DMS79 treated with DMSO at 0.1 percent for 48 hours (cell line): Measurements from ENCODE around the gene COMMD9.

Source experiments
- DNase-seq: peaks from one replicate; lab custom pipeline; 2025; lab: John Stamatoyannopoulos, UW

COMMD9 gene

DNA sequence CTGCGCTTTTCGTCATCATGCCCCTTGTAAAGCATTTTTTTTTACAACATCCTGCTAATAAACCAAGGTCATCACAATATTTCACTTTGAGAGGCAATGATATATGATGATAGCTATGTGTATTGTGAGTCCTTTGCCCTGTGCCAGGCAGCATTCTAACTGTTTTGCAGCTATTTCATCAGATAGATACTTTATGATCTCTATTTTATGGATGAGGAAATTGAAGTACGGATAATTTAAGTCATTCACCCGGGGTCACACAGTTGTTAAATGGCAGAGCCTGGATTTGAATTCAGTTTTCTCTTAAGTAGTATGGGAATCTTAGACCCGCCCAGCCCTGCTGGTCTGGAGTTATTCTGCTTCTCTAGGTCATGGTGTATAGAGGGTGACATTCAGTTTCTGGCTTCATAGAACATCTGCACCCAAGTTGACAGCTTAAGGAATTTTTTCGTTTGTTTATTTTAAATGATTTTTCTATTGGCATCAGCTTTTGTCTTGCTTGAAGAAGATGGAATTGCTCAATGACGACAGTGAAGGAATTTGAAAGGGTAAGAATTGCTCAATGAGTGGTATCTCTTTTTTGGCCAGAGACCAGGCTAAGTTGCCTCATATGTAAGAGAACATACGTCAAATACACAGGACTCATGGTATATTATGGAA, 7.8 kb upstream of the COMMD9 start:
- DNase-seq: no peak

DNA sequence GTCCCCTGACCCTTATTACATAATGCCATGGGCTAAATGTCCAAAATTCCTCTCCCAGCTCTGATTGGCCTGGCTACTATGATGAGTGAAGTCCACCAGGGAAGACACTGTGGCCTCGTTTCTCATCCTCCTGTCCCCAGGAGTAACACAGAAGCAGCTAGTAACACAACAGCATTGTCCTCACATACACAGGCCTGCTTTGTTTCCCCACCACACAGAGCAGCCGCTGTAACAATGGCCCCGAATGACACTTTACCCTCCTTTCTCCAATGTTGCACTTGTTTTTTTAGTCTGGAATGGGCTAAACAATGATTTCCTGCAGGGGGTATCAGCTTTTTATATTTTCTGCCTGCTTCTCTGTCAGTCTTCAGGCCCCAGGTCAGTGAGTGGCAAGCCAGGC, 6.7 kb upstream of the COMMD9 start, which contains the start of gene PRR5L:
Gene PRR5L (plus strand): TSS at position 363 of the 400 bp plus-strand sequence. CDS start 104,834 bp downstream, outside the sequence.
- no peak for DNase-seq

DNA sequence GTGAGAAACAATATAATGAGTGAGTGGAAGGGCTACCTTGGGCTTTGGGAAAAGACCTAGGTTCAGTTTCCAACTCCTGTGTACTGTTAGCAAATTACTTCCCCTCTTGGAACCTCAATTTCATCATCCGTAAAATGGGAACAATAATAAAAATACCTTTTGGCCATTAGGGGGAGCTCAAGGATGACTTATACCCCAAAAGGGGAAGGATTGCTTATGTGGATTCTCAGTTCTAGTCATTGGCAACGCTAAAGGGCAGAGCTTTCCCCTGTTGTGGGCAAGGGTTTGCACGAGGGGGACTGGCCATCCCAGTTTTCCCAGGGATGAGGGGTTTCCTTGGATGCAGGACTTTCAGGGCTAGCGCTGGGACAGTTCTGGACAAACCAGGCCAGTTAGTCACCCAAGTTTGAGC, 3.1 kb upstream of the COMMD9 start:
- DNase-seq: peak; percentile 16

DNA sequence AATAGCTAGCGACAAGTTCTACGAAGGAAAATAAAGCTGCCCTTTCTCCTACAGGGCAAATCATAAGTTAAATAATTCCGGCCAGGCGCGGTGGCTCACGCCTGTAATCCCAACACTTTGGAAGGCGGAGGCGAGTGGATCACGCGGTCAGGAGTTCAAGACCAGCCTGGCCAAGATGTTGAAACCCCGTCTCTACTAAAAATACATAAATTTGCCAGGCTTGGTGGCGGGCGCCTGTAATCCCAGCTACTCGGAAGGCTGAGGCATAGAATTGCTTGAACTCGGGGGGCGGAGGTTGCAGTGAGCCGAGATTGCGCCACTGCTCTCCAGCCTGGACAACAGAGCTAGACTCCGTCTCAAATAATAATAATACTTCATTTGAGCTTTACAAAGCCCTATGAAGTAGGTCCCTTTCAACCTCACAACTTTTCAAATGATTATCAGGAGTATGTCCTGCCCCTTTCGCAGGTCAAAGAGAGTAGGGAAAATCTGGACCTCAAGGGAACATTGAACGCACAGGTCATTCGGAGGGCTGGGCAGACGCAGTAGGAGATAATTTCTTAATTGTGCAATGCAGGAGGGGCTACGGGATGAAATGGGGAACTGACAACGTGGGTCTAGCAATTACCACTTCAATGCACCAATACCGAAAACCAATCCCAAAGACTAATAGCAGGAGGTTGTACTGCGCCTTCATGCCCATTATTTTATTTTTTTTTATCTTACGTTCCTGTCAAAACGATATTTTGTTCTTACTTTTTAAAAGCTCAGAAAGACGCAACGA, 590 bp downstream of the COMMD9 start:
- peak; percentile 32 for DNase-seq

DNA sequence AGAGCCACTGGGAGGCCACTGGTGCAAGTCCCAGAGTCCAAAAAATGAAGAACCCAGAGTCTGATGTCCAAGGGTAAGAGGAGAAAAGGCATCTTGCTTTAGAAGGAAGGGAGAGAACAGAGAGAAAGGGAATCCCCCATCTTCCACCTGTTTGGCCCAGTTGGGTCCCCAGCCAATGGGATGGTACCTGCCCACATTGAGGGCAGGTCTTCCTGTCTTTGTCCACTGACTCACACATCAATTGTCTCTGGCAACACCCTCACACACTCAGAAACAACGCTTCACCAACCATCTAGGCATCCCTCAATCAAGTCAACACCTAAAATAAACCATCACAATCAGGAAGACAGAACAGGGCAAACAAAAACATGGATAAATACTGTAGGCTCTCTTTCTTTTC, 6.3 kb downstream of the COMMD9 start:
- no peak for DNase-seq

DNA sequence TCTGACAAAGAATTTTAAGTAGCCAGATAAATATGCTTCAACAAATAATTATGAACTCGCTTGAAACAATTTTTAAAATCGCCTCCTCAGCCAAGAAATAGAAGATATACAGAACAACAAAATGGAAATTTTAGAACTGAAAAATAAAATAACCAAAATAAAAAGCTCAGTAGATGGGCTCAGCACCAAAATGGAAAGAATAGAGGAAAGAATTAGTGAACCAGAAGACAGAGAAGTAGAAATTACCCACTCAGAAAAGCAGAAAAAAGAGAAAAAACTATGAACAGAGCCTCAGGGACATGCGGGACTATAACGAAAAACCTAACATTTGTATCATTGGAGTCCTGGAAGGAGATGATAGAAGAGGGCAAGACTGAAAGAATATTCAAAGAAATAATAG, 7.4 kb downstream of the COMMD9 start:
- no peak for DNase-seq

DNA sequence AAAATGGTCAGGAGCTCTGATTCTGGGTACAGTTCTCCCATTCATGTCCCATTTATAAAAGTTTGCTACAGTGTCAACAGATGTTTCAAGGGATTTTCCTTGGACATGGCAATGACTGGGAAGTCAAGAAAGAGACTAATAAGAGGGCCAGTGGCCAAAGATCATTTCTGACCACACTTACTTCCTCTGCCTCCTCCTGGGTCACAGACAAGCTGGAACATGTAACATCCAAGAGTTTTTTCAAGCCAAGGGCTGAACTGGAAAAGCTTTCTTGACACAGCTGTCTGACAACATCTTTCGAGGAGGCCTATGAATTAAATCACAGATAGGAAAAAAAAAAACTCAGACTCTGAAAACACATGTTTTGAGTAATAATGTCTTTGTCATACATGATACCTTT, 8.7 kb downstream of the COMMD9 start:
- no peak for DNase-seq

DNA sequence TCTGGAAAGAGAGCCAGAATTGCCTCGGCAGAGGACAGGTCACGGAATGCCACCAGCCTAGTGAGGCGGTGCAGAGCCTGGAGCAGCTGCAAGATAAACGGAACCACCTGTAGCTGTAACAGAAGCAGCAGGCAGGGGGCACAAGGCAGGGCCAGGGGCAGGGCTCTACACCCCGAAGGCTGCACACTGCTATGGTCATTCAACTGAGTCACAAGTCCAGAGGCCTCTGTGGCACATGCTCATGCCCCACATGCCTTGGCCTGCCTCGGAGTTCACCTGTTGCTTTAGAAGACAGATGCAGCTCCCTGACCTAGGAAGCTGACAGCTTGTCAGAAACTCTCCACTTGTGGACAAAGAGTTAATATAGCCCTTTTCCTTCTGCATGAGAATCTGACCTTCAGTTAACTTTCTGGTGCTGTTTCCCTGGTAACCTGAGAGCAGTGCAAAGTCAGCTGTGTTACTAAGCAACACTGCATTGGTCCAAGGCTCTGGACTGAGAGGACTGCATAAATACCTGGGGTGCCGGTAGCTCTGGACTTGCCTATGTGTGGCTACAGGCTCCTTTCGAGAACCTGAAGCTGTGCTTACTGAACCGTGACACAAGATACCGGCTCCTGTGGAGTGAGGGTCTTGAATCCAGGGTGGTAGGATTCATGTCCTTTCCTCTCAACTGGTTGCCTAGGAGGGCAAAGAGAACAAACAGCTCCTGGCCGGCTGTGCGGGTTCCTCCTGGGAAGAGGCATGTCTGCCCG, 10.5 kb downstream of the COMMD9 start:
- peak; percentile 14 for DNase-seq

DNA sequence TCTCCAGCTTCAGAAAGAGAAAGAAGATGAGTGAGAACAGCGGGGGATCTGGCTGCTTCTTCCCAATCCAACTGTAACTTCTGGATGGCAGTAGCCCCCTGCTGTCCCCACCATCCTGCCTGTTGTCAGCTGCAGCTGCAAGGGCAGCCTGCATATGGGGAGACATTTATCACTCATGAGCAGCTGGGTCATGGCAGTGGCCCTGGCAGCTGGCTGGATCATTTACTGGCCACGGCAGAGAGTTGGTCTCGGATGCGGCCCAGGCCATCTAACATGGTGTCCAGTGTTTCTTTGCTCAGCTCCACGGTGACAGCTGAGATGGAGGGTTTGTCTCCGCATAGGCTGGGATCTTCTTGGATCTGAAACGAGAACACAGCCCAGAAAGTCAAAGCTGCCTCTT, 14.8 kb downstream of the COMMD9 start:
- no peak for DNase-seq

DNA sequence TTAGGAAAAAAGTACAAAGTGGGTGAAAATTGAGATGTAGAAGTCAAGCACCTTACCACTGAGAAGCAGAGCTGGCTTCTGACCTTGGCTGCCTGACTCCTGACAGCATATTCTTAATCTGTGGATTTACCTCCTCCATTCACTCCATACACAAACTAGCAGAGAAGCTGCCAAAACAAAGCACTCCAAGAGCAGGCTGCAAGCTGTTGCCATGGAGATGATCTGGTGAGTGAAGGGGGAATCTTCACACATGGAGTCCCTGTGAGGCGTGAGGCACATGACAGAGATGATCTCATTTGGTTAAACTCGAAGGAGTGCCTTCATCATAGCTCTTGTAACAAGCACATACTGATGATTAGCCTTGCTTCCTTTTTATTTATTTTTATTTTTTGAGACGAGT, 16.1 kb downstream of the COMMD9 start:
- DNase-seq: peak; percentile 71

DNA sequence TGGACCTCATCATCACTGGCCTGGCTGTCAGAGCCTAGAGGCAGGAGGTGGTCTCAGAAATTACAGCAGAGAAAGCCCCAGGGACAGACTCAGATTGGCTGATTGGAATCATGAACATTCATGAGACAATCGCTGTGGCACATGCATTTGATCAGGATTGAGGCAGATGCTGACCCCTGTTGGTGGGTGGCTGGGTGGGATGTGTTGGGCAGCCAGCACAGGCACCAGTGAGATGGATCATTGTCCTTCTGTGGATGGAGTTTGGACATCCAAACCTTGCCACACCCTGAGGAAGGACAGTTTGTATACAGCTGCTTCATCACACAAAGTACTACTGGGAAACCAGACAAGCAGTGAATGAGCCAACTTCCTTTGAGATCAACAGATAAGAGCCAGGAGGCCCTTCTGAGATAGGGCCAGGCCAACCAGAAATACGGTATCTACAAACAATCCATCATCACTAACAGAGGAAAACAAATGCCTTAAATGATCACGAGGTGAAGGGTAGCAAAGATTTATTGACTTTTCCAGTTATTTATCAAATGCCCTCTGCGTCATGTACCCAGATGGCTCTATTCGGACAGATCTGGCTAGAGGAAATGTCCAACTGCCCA, 17.3 kb downstream of the COMMD9 start:
- DNase-seq: no peak

DNA sequence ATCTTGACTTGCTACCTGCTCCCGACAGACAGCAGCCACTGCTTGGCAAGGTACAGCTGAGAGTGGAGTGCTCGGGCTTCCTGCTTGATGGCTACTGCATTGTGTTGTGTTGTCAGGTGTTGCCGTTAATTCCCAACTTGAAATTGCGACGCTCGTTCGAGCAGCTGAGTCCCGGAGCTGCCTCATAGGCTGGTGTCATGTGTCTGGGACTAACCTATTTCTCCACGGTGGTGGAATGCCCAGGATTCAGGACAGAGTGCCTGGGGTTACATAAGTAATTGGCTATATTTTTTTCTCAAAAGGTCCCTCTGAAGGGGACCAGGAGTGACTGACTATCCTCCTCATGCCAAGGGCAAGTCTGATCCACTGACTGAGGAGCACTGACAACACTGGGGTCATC, 18.5 kb downstream of the COMMD9 start:
- peak; percentile 75 for DNase-seq

DNA sequence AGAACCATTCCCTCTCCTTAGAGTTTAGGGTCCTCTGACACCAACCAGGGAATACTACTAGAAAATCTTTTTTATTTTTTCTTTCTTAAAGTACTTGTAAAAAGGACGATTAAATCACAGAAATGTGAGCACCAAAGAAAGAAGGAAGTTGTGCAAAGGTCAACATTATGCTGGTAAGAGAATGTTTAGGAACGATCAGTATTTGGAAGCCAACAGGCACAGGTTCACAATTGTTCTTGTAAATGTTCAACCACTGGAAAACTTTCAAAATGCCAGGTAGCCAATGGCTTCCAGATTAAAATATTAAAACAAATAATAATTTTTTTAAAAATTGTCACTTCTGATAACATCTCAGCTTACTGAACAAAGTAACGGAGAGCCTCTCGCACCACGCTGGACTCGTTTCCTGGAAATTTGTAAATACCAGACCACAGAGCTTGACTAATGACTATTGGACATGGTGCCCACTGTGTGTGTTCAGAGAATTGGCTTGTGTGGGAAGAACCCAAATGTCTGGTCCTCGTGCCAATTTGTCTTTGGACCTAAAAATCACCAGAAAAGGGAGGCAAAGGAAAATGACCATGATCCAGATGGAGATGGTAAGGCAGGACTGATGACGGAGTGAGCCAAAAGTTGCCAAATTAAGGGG, 20.8 kb downstream of the COMMD9 start:
- DNase-seq: peak; percentile 33

DNA sequence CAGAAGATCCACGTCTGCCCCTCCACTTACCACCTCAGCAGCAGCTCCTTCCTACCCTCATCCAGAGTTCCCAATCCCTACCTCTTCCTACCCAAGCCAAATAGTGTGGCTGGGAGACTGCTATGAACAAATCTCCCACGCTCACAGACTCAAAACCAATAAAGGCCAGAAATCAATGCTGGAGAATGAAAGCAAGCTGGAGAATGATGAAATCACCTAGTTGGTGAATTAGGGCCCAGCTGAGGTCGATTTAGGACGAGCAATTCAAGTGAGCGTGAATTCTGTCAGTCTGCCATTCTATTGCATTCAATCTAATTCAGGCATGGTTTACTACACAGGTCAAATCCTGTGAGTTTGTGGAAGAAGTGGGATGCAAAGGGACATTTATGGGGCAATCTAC, 22.5 kb downstream of the COMMD9 start:
- DNase-seq: no peak

DNA sequence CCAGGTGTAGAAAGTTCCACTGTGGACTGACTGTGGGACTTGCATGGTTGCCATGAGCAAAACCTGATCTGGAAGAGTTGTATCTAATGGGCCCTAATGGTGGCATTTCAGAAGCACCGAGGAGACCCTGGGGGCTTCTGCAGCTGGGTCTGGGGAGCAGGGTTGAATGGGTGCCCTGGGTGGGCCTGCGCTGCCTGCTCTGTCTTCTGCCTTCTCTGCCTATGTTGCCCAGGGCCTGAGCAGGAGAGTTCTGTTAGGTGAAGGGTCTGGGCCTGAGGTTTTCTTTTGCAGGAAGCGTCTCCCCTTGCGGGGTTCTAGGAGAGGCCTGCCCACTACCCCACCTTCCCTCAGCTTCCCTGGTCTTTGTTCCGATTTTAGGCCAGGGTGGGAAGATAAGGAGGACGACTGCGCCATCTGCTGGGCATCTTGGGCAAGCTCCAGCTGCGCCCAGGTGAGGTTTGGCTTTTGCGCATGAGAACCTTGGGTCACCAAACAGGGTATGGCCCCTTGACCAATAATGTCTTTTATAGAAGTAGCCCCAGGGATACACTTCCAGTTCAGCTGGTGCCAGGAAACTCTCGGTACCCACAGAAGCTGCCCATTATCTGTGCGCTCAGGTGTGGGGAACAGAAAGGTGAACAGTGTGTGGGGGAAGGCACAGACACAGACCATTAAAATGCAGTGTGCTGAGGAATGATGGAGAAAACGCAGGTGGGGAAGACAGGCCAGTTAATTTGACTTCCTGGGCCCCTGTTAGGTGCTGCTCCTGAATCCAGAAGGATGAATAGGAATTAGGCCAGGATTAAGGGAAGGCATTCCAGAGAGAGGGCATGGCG, 23.2 kb downstream of the COMMD9 start:
- peak; percentile 58 for DNase-seq

DNA sequence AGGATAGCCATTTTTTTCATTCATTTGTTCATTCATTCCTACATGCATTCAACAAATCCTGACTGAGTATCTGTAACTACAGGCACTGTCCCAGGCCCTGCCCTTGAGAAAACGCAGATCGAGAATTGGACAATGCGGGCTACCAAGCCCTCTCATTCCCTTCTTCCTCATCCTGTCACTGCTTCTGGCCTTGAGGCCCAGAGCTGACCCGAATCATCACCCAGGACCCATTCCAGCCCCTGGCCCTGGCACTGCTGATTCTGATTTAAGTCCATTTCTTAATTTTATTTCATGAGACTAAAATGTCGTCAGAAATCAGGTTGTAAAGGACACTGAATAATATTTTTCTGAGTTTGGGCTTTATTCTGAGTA, 24.3 kb downstream of the COMMD9 start:
- no peak for DNase-seq

DNA sequence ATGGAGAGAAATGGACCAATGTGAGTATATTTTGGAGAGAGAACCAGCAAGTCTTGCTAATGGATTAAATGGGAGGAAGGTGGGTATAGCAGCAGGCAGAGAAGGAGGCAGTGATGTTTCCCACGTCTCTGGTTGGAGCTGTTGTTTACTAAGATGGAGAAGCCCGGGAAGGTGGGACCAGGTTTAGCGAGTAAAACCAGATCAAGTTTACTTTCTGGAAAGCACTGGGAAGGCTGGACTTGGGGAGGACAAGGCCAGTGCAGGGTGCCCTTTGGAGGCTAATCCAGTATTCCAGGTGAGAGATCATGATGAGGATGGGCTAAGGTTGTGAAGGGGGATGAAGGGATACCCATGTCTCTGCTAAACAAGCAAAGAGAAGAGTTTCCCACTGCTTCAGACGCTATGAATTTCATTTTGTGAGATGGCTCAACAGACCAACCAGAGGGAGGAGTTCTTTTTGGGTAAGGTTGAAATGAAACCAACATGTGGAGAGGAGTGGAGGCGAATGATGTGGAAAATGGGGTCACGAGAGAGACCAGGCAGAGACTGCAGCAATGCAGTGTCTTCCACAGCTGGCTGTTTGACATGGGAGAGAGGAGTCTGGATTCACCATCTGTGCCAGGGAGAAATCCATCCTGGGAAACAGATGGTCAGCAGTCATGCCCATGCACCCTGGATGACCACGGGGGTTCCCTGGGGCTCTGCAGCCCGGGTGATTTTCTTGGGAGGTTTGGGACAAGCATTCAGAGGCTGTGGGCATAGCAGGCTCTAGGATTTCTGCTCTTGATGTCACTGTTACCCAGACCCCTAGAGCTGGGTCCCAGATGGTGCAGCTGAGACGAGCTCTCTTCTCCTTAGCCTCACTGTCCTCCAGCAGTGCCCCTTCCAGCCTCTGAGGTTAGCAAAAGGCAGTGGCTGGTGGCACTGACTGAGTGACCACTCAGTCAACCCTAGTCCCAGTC, 24.9 kb downstream of the COMMD9 start:
- no peak for DNase-seq

DNA sequence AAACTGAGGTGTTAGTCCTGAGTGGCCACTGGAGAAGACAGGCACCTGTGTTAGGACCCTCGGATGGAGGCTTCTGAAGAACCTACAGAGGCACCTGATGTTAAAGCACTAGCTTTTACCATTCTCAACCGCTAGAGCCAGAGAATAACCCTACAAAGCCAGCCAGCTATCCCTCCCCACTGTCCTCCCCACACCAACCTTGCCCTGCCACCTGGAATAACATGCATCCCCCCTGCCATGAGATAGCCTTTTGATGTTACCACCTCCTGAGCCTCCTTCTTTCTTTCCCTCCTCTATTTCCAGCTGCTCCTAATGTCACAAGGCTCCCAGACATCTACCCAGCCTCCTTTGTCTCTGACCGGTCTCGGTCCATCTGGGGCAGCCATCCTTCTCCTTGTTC, 28.1 kb downstream of the COMMD9 start:
- no peak for DNase-seq

DNA sequence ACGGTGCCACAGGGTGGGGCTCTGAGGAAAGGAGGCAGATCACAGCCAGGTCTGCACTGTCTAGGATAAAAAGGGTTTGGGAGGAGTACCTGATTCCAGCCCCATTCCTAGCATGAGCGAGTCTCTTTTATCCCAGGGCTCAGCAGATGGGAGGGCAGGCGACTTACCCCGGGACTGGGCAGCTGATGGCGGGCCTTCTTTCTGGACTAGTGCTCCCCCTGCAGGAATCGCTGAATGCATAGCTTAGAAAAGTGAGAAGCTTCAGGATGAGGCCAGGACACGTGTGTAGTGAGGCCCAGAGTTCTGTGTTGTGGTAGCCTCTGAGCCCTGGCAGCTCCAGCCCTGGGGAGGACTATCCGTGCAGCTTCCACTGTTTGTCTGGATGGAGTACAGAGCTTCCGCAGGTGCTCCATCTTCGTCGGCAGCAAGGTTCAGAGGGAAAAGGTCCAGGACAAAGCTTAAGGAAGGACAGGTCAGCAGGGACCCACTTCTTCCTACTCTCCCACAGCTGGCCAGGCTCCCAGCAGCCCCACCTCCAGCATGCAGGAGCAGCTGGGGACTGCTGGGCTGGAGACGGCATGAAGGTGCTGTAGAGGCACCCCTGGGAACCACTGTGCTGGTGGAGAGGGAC, 30.4 kb downstream of the COMMD9 start:
- peak; percentile 24 for DNase-seq
